Activated CD4-positive, alpha-beta T cell treated with anti-CD3 and anti-CD28 coated beads, Interleukin-2, amount 10 ng/mL, durations not matched to agents 7 days and 5 days (primary cell): ENCODE results near the gene RNASE9. TPM values are rescaled to one million over a fixed set of nuclear protein-coding genes. Genes with fewer than 3 reads are reported as not detected.
A peak's percentile ranks its signal among the peaks of the same experiment; 100 is the strongest.

Experiments
- CTCF ChIA-PET: fragments of 350-600 bp; sonication (Branson Sonifier 250); formaldehyde crosslinking; loops from one replicate; lab custom pipeline; 2021; ENCODE audit warnings: antibody characterized with exemption; lab: Charles Lee
- POLR2A ChIA-PET: fragments of 350-600 bp; sonication (Branson Sonifier 250); formaldehyde crosslinking; loops from one replicate; lab custom pipeline; 2021; ENCODE audit warnings: antibody characterized with exemption; lab: Charles Lee
- DNase-seq: peaks from one replicate; pipeline ENCODE4 v3.0.0-alpha.2; 2020
- H3K27ac Mint-ChIP-seq: one replicate; pipeline ENCODE4 v1.8.0; 2021; ENCODE audit warnings: mild to moderate bottlenecking, moderate library complexity, mixed read lengths
- H3K27me3 Mint-ChIP-seq: one replicate; pipeline ENCODE4 v1.8.0; 2021; ENCODE audit warnings: mixed read lengths
- H3K36me3 Mint-ChIP-seq: one replicate; pipeline ENCODE4 v1.8.0; 2021; ENCODE audit warnings: low read depth, mixed read lengths
- H3K4me1 Mint-ChIP-seq: one replicate; pipeline ENCODE4 v1.8.0; 2021; ENCODE audit warnings: mixed read lengths
- H3K4me3 Mint-ChIP-seq: one replicate; pipeline ENCODE4 v1.8.0; 2021; ENCODE audit warnings: mild to moderate bottlenecking, moderate library complexity, mixed read lengths
- H3K9me3 Mint-ChIP-seq: one replicate; pipeline ENCODE4 v1.8.0; 2021; ENCODE audit warnings: mixed read lengths
- total RNA-seq, 2 experiments: library from RNA; stranded (reverse); gene quantifications; one replicate each; pipeline ENCODE4 v1.2.3, GENCODE V29; 2021

Gene RNASE9
- not detected for total RNA-seq

- Mint-ChIP-seq H3K27ac (no peak within 1 kb of the TSS), H3K27me3 (peaks cover 3% of the 10 kb centered on the region), H3K4me3 (no peak within 1 kb of the TSS), H3K4me1 (no peaks in the 10 kb centered on the region), H3K36me3 (no peaks in the 10 kb centered on the region), H3K9me3 (no peaks in the 10 kb centered on the region)
- CTCF ChIA-PET, result no interaction called here
- POLR2A ChIA-PET, result no interaction called here
- DNase-seq, result no peak
Observed at GRCh38 chr14:20560961-20561360, at the start of gene RNASE9. Gene RNASE9, minus strand, starts transcription at chr14:20561047.

GRCh38 chr14:20610002-20610765 is 49.3 kb upstream of the RNASE9 start:
- ChIA-PET CTCF (interaction anchor here (0.9 to 2.3 kb wide), 9 partner anchors 12 to 281 kb away, joined by 3 to 14 read pairs (median 4); partner anchors contain the start of genes RNASE11 and RNASE4), POLR2A (interaction anchor here (0.6 kb wide), 2 partner anchors 282 to 331 kb away, joined by 3 to 4 read pairs; no protein-coding TSS in a partner anchor)
- Mint-ChIP-seq H3K4me1 (peaks cover 12% of the 10 kb centered on the region), H3K27me3 (no peaks in the 10 kb centered on the region), H3K36me3 (no peaks in the 10 kb centered on the region), H3K9me3 (no peaks in the 10 kb centered on the region), H3K4me3 (no peak overlapping the region), H3K27ac (no peak overlapping the region)
- DNase-seq, result peak; percentile 61

GRCh38 chr14:20609215-20610001 is 48.6 kb upstream of the RNASE9 start:
- H3K9me3 Mint-ChIP-seq, result no peaks in the 10 kb centered on the region
- H3K27ac Mint-ChIP-seq, result no peak overlapping the region
- H3K27me3 Mint-ChIP-seq, result no peaks in the 10 kb centered on the region
- H3K4me1 Mint-ChIP-seq, result peaks cover 10% of the 10 kb centered on the region
- no peak overlapping the region for H3K4me3 Mint-ChIP-seq
- peak; percentile 68 for DNase-seq
- ChIA-PET CTCF (interaction anchor here (0.7 to 2.3 kb wide), 11 partner anchors 13 to 288 kb away, joined by 3 to 14 read pairs (median 4); partner anchors contain the start of genes RNASE11 and RNASE4), POLR2A (no interaction called here)
- H3K36me3 Mint-ChIP-seq, result no peaks in the 10 kb centered on the region

- Mint-ChIP-seq H3K4me1 (peaks cover 10% of the 10 kb centered on the region), H3K4me3 (no peak overlapping the region), H3K36me3 (no peaks in the 10 kb centered on the region), H3K27me3 (no peaks in the 10 kb centered on the region), H3K27ac (no peak overlapping the region), H3K9me3 (no peaks in the 10 kb centered on the region)
- CTCF ChIA-PET, result interaction anchor here (0.7 to 1.0 kb wide), 2 partner anchors 193 to 282 kb away, joined by 3 read pairs; no protein-coding TSS in a partner anchor
- POLR2A ChIA-PET, result interaction anchor here (0.6 kb wide), 1 partner anchor 78 kb away, joined by 3 read pairs; no protein-coding TSS in a partner anchor
- DNase-seq, result no peak
Observed at GRCh38 chr14:20608383-20609110, 47.7 kb upstream of the RNASE9 start.

GRCh38 chr14:20607617-20608016 is 46.8 kb upstream of the RNASE9 start:
- Mint-ChIP-seq H3K27ac (no peak overlapping the region), H3K4me1 (peaks cover 10% of the 10 kb centered on the region), H3K27me3 (no peaks in the 10 kb centered on the region), H3K36me3 (no peaks in the 10 kb centered on the region), H3K4me3 (no peak overlapping the region), H3K9me3 (no peaks in the 10 kb centered on the region)
- ChIA-PET CTCF (interaction anchor here (1.0 to 1.2 kb wide), 2 partner anchors 192 to 194 kb away, joined by 3 to 4 read pairs; no protein-coding TSS in a partner anchor), POLR2A (no interaction called here)
- no peak for DNase-seq

- Mint-ChIP-seq H3K27ac (peak overlapping the region; percentile 58), H3K4me1 (peaks cover 10% of the 10 kb centered on the region), H3K27me3 (no peaks in the 10 kb centered on the region), H3K4me3 (no peak overlapping the region), H3K36me3 (no peaks in the 10 kb centered on the region), H3K9me3 (no peaks in the 10 kb centered on the region)
- no peak for DNase-seq
- ChIA-PET POLR2A (no interaction called here), CTCF (interaction anchor here (0.6 to 1.2 kb wide), 3 partner anchors 28 to 279 kb away, joined by 3 to 4 read pairs (median 3); no protein-coding TSS in a partner anchor)
Observed at GRCh38 chr14:20606902-20607242, 46.0 kb upstream of the RNASE9 start.

- Mint-ChIP-seq H3K27ac (peak overlapping the region; percentile 58), H3K9me3 (no peaks in the 10 kb centered on the region), H3K4me3 (no peak overlapping the region), H3K36me3 (no peaks in the 10 kb centered on the region), H3K27me3 (no peaks in the 10 kb centered on the region), H3K4me1 (peaks cover 10% of the 10 kb centered on the region)
- CTCF ChIA-PET, result interaction anchor here (0.6 to 0.9 kb wide), 2 partner anchors 28 to 278 kb away, joined by 3 read pairs; no protein-coding TSS in a partner anchor
- POLR2A ChIA-PET, result no interaction called here
- no peak for DNase-seq
Observed at GRCh38 chr14:20606190-20606901, 45.5 kb upstream of the RNASE9 start.

- no peaks in the 10 kb centered on the region for H3K27me3 Mint-ChIP-seq
- CTCF ChIA-PET, result no interaction called here
- no peak overlapping the region for H3K4me3 Mint-ChIP-seq
- DNase-seq, result no peak
- no peaks in the 10 kb centered on the region for H3K36me3 Mint-ChIP-seq
- POLR2A ChIA-PET, result interaction anchor here (0.5 kb wide), 1 partner anchor 187 kb away, joined by 5 read pairs; no protein-coding TSS in a partner anchor
- H3K27ac Mint-ChIP-seq, result no peak overlapping the region
- peaks cover 10% of the 10 kb centered on the region for H3K4me1 Mint-ChIP-seq
- H3K9me3 Mint-ChIP-seq, result no peaks in the 10 kb centered on the region
Observed at GRCh38 chr14:20603813-20604690, 43.2 kb upstream of the RNASE9 start.

GRCh38 chr14:20602583-20602982 is 41.7 kb upstream of the RNASE9 start:
- DNase-seq, result no peak
- Mint-ChIP-seq H3K4me3 (no peak overlapping the region), H3K27me3 (no peaks in the 10 kb centered on the region), H3K27ac (no peak overlapping the region), H3K36me3 (no peaks in the 10 kb centered on the region), H3K9me3 (no peaks in the 10 kb centered on the region), H3K4me1 (peaks cover 4% of the 10 kb centered on the region)
- ChIA-PET CTCF (no interaction called here), POLR2A (no interaction called here)

GRCh38 chr14:20601522-20601921 is 40.7 kb upstream of the RNASE9 start:
- H3K4me1 Mint-ChIP-seq, result no peaks in the 10 kb centered on the region

GRCh38 chr14:20597108-20597507 is 36.3 kb upstream of the RNASE9 start:
- H3K27me3 Mint-ChIP-seq, result no peaks in the 10 kb centered on the region
- no peak for DNase-seq
- no peaks in the 10 kb centered on the region for H3K9me3 Mint-ChIP-seq
- no peaks in the 10 kb centered on the region for H3K36me3 Mint-ChIP-seq
- H3K4me3 Mint-ChIP-seq, result no peak overlapping the region
- POLR2A ChIA-PET, result no interaction called here
- H3K27ac Mint-ChIP-seq, result no peak overlapping the region
- H3K4me1 Mint-ChIP-seq, result no peaks in the 10 kb centered on the region
- CTCF ChIA-PET, result interaction anchor here (1.6 kb wide), 1 partner anchor 16 kb away, joined by 7 read pairs; no protein-coding TSS in a partner anchor

More at GRCh38 chr14:20601522-20601921, 40.7 kb upstream of the RNASE9 start:
- DNase-seq, result no peak
- Mint-ChIP-seq H3K36me3 (no peaks in the 10 kb centered on the region), H3K27me3 (no peaks in the 10 kb centered on the region), H3K27ac (no peak overlapping the region), H3K9me3 (no peaks in the 10 kb centered on the region), H3K4me3 (no peak overlapping the region)
- CTCF ChIA-PET, result interaction anchor here (0.6 to 1.2 kb wide), 3 partner anchors 11 to 90 kb away, joined by 3 to 4 read pairs (median 3); no protein-coding TSS in a partner anchor
- POLR2A ChIA-PET, result no interaction called here
